ENCODE measurements around the gene MCC.

Gene MCC

GRCh38 chr5:113390224-113390623, 98.0 kb downstream of the MCC start:
- Mint-ChIP-seq H3K4me1 (peaks cover 10% of the 10 kb centered on the region), H3K36me3 (ENCODE audit: low read depth) (no peaks in the 10 kb centered on the region), H3K27ac (no peak overlapping the region), H3K4me3 (no peak overlapping the region), H3K9me3 (no peaks in the 10 kb centered on the region), H3K27me3 (ENCODE audit: low read depth, poor library complexity) (peaks cover 12% of the 10 kb centered on the region)
- TF ChIP-seq CTCF (IDR thresholded peaks at IDR 0.05), result no peak
- no peak for DNase-seq

GRCh38 chr5:113389116-113389515, 99.1 kb downstream of the MCC start:
- H3K4me3 Mint-ChIP-seq, result no peak overlapping the region
- H3K4me1 Mint-ChIP-seq, result peaks cover 18% of the 10 kb centered on the region
- H3K27ac Mint-ChIP-seq, result no peak overlapping the region
- DNase-seq, result no peak
- TF ChIP-seq CTCF (IDR thresholded peaks at IDR 0.05), result no peak
- peaks cover 12% of the 10 kb centered on the region for H3K27me3 Mint-ChIP-seq (ENCODE audit: low read depth, poor library complexity)
- H3K9me3 Mint-ChIP-seq, result no peaks in the 10 kb centered on the region
- H3K36me3 Mint-ChIP-seq (ENCODE audit: low read depth), result no peaks in the 10 kb centered on the region

- H3K27ac Mint-ChIP-seq, result no peak overlapping the region
- DNase-seq, result no peak
- TF ChIP-seq CTCF (IDR thresholded peaks at IDR 0.05), result no peak
- peaks cover 12% of the 10 kb centered on the region for H3K27me3 Mint-ChIP-seq (ENCODE audit: low read depth, poor library complexity)
- no peaks in the 10 kb centered on the region for H3K36me3 Mint-ChIP-seq (ENCODE audit: low read depth)
- peaks cover 28% of the 10 kb centered on the region for H3K4me1 Mint-ChIP-seq
- H3K4me3 Mint-ChIP-seq, result no peak overlapping the region
- no peaks in the 10 kb centered on the region for H3K9me3 Mint-ChIP-seq
Observed at GRCh38 chr5:113387844-113388243, 100.4 kb downstream of the MCC start.

GRCh38 chr5:113384782-113385285, 103.4 kb downstream of the MCC start:
- Mint-ChIP-seq H3K36me3 (ENCODE audit: low read depth) (no peaks in the 10 kb centered on the region), H3K4me1 (peaks cover 51% of the 10 kb centered on the region), H3K27ac (peak overlapping the region; percentile 20), H3K27me3 (ENCODE audit: low read depth, poor library complexity) (peaks cover 6% of the 10 kb centered on the region), H3K4me3 (no peak overlapping the region), H3K9me3 (no peaks in the 10 kb centered on the region)
- no peak for DNase-seq
- no peak for TF ChIP-seq CTCF (IDR thresholded peaks at IDR 0.05)

- Mint-ChIP-seq H3K4me3 (no peak overlapping the region), H3K4me1 (peaks cover 46% of the 10 kb centered on the region), H3K9me3 (no peaks in the 10 kb centered on the region), H3K36me3 (ENCODE audit: low read depth) (no peaks in the 10 kb centered on the region), H3K27ac (no peak overlapping the region), H3K27me3 (ENCODE audit: low read depth, poor library complexity) (peaks cover 3% of the 10 kb centered on the region)
- no peak for DNase-seq
- no peak for TF ChIP-seq CTCF (IDR thresholded peaks at IDR 0.05)
Observed at GRCh38 chr5:113382731-113383130, 105.5 kb downstream of the MCC start.

- H3K4me1 Mint-ChIP-seq, result peaks cover 46% of the 10 kb centered on the region
- no peak overlapping the region for H3K4me3 Mint-ChIP-seq
- no peak overlapping the region for H3K27ac Mint-ChIP-seq
- peaks cover 3% of the 10 kb centered on the region for H3K27me3 Mint-ChIP-seq (ENCODE audit: low read depth, poor library complexity)
- no peaks in the 10 kb centered on the region for H3K36me3 Mint-ChIP-seq (ENCODE audit: low read depth)
- no peak for DNase-seq
- no peaks in the 10 kb centered on the region for H3K9me3 Mint-ChIP-seq
- TF ChIP-seq CTCF (IDR thresholded peaks at IDR 0.05), result no peak
Observed at GRCh38 chr5:113381791-113382190, 106.5 kb downstream of the MCC start.
